CD14-positive monocyte (primary cell): ENCODE measurements around the gene SLC37A2. TPM values are rescaled to one million over a fixed set of nuclear protein-coding genes. Genes with fewer than 3 reads are reported as not detected.

Experiments used
- DNase-seq, 3 donors: peaks; one replicate each; pipeline ENCODE4 v3.0.0-alpha.2; 2011 to 2022
- H2AFZ ChIP-seq: 2 replicates; pipeline ENCODE4 v1.6.0; 2012; ENCODE audit warnings: mild to moderate bottlenecking, low read depth, low read length, inconsistent platforms; ENCODE audit not compliant: insufficient read depth, poor library complexity, severe bottlenecking
- H3K27ac ChIP-seq, 2 donors: 1 replicate in 1 of 2; 2 replicates in 1 of 2; pipeline ENCODE4 v1.5.1; 2012 to 2013; ENCODE audit warnings: low read length in 2 of 2, control low read depth in 1 of 2, inconsistent platforms in 1 of 2, low read depth in 1 of 2, mild to moderate bottlenecking in 1 of 2
- H3K27me3 ChIP-seq, 2 donors: one replicate each; pipeline versions ENCODE4 v1.6.0 to v1.6.1; 2011 to 2013; ENCODE audit warnings: low read length in 2 of 2; ENCODE audit not compliant: control insufficient read depth in 2 of 2, insufficient read depth in 2 of 2
- H3K36me3 ChIP-seq, 2 donors: replicated peaks in 1 of 2; 1 replicate in 1 of 2; 2 replicates in 1 of 2; pipeline versions ENCODE4 v1.5.1 to v1.6.1; 2012 to 2013; ENCODE audit warnings: low read length in 2 of 2, control low read depth in 1 of 2, inconsistent platforms in 1 of 2, mild to moderate bottlenecking in 1 of 2; ENCODE audit not compliant: insufficient read depth in 2 of 2, control insufficient read depth in 1 of 2
- H3K4me1 ChIP-seq, 2 donors: 1 replicate in 1 of 2; 2 replicates in 1 of 2; pipeline versions ENCODE4 v1.5.1 to v1.6.1; 2012 to 2013; ENCODE audit warnings: low read length in 2 of 2, control low read depth in 1 of 2, inconsistent platforms in 1 of 2, mild to moderate bottlenecking in 1 of 2, moderate library complexity in 1 of 2; ENCODE audit not compliant: insufficient read depth in 2 of 2, control insufficient read depth in 1 of 2
- H3K4me2 ChIP-seq: replicated peaks from 2 replicates; pipeline ENCODE3; 2012; ENCODE audit warnings: low read length, moderate library complexity, mild to moderate bottlenecking; ENCODE audit not compliant: poor library complexity, severe bottlenecking; ENCODE audit errors: extremely low read depth
- H3K4me3 ChIP-seq, 3 experiments: fragments of 200-600 bp in 1 of 3; sonication (generic) in 1 of 3; replicated peaks in 1 of 3; 1 replicate in 2 of 3; 2 replicates in 1 of 3; pipeline ENCODE4 v1.5.1; 2011 to 2013; ENCODE audit warnings: low read length in 3 of 3, mild to moderate bottlenecking in 3 of 3, control low read depth in 2 of 3, low read depth in 2 of 3, inconsistent platforms in 1 of 3, moderate library complexity in 1 of 3
- H3K79me2 ChIP-seq: 2 replicates; pipeline ENCODE4 v1.6.0; 2012; ENCODE audit warnings: mild to moderate bottlenecking, control low read depth, inconsistent platforms, low read length, moderate library complexity; ENCODE audit not compliant: insufficient read depth
- H3K9ac ChIP-seq: 2 replicates; pipeline ENCODE4 v1.6.0; 2017; ENCODE audit warnings: low read length, mild to moderate bottlenecking; ENCODE audit not compliant: insufficient read depth, poor library complexity, severe bottlenecking
- H3K9me3 ChIP-seq, 2 donors: replicated peaks in 1 of 2; 1 replicate in 1 of 2; 2 replicates in 1 of 2; pipeline versions ENCODE4 v1.5.1 to v1.6.1; 2012 to 2013; ENCODE audit warnings: low read length in 2 of 2, control low read depth in 1 of 2; ENCODE audit not compliant: control insufficient read depth in 1 of 2, insufficient read depth in 1 of 2
- H4K20me1 ChIP-seq: 2 replicates; pipeline ENCODE4 v1.6.0; 2012; ENCODE audit warnings: mild to moderate bottlenecking, low read length, control low read depth, moderate library complexity; ENCODE audit not compliant: insufficient read depth
- H3K27ac Mint-ChIP-seq, 7 donors: one replicate each; pipeline ENCODE4 v1.8.0; 2020; ENCODE audit warnings: mild to moderate bottlenecking in 7 of 7, mixed read lengths in 7 of 7, moderate library complexity in 6 of 7, inconsistent platforms in 2 of 7
- H3K27me3 Mint-ChIP-seq, 3 donors: one replicate each; pipeline ENCODE4 v1.8.0; 2021 to 2022; ENCODE audit warnings: low read depth in 3 of 3, mild to moderate bottlenecking in 3 of 3, mixed read lengths in 3 of 3, moderate library complexity in 3 of 3, inconsistent platforms in 1 of 3
- H3K36me3 Mint-ChIP-seq, 2 donors: one replicate each; pipeline ENCODE4 v1.8.0; 2020; ENCODE audit warnings: mixed read lengths in 2 of 2, inconsistent platforms in 1 of 2, mild to moderate bottlenecking in 1 of 2
- H3K4me1 Mint-ChIP-seq: one replicate; pipeline ENCODE4 v1.8.0; 2020; ENCODE audit warnings: mild to moderate bottlenecking, mixed read lengths
- H3K4me3 Mint-ChIP-seq, 2 donors: one replicate each; pipeline ENCODE4 v1.8.0; 2020; ENCODE audit warnings: mild to moderate bottlenecking in 2 of 2, mixed read lengths in 2 of 2, moderate library complexity in 1 of 2
- H3K9me3 Mint-ChIP-seq, 7 donors: one replicate each; pipeline ENCODE4 v1.8.0; 2020 to 2022; ENCODE audit warnings: mixed read lengths in 7 of 7, mild to moderate bottlenecking in 6 of 7, moderate library complexity in 6 of 7, inconsistent platforms in 2 of 7
- CTCF ChIP-seq: fragments of 200-600 bp; IDR thresholded peaks from one replicate; pipeline ENCODE4 v1.8.0; 2022; ENCODE audit warnings: antibody characterized with exemption, mild to moderate bottlenecking
- WGBS: methylation state at CpG from one replicate; pipeline ENCODE4 v1.1.5; 2013; ENCODE audit warnings: missing lambda C conversion rate; ENCODE audit not compliant: insufficient coverage; 5-methylcytosine and 5-hydroxymethylcytosine counted together
- intact Hi-C, 2 donors: fragments of 100-400 bp; cut with micrococcal nuclease; formaldehyde crosslinking; loops; one replicate each; pipeline versions ENCODE4 v1.15.0 to v1.15.1; 2023
- polyA plus RNA-seq, 3 donors: library from polyadenylated mRNA; depleted of rRNA in 1 of 3; unstranded in 2 of 3; stranded (reverse) in 1 of 3; fragments of 300-500 nt in 2 of 3; fragments of >200 nt in 1 of 3; fragmentation: Illumina TruSeq in 2 of 3; gene quantifications; 1 replicate in 2 of 3; 2 replicates in 1 of 3; pipeline ENCODE4 v1.2.3, GENCODE V29; 2012 to 2021

The SLC37A2 gene
- polyA plus RNA-seq, 3 donors = 70.8 to 81.5 (median 78.9) TPM

- Mint-ChIP-seq H3K36me3 (peaks cover 56 to 67% of the 10 kb centered on the region in 2 donors), H3K9me3 (no peaks in the 10 kb centered on the region), H3K27ac (peak overlapping the region in 4 of 7 donors; percentile 12 to 80 (median 37)), H3K4me3 (no peak overlapping the region), H3K4me1 (peaks cover 18% of the 10 kb centered on the region), H3K27me3 (no peaks in the 10 kb centered on the region)
- H3K27ac ChIP-seq = peak overlapping the region in 1 of 2 donors; percentile 54
- H3K9me3 ChIP-seq = no peaks in the 10 kb centered on the region
- no peaks in the 10 kb centered on the region for H4K20me1 ChIP-seq
- peaks cover 5 to 9% of the 10 kb centered on the region in 2 donors for H3K4me1 ChIP-seq
- DNase-seq = no peak
- no peak overlapping the region for H3K9ac ChIP-seq
- intact Hi-C loops = no loop called here
- 97% methylated on average over 3 of the region's 3 CpGs for WGBS
- peaks cover 39 to 64% of the 10 kb centered on the region in 2 donors for H3K36me3 ChIP-seq
- TF ChIP-seq CTCF = no peak
- no peaks in the 10 kb centered on the region for H3K27me3 ChIP-seq
- no peak overlapping the region for H2AFZ ChIP-seq
- H3K4me3 ChIP-seq = no peak overlapping the region
- H3K4me2 ChIP-seq = no peak overlapping the region
- H3K79me2 ChIP-seq = peaks cover 11% of the 10 kb centered on the region
Observed at GRCh38 chr11:125101596-125101995, 38.5 kb downstream of the SLC37A2 start.

- peaks cover 36 to 60% of the 10 kb centered on the region in 2 donors for H3K36me3 ChIP-seq
- WGBS = 96% methylated on average over 14 of the region's 19 CpGs
- Mint-ChIP-seq H3K36me3 (peaks cover 54 to 63% of the 10 kb centered on the region in 2 donors), H3K4me3 (no peak overlapping the region), H3K27ac (peak overlapping the region in 2 of 7 donors; percentile 31 to 32), H3K27me3 (no peaks in the 10 kb centered on the region), H3K9me3 (no peaks in the 10 kb centered on the region), H3K4me1 (peaks cover 18% of the 10 kb centered on the region)
- H3K4me3 ChIP-seq = no peak overlapping the region
- H2AFZ ChIP-seq = no peak overlapping the region
- peaks cover 5 to 9% of the 10 kb centered on the region in 2 donors for H3K4me1 ChIP-seq
- intact Hi-C loops = no loop called here
- H3K79me2 ChIP-seq = peaks cover 11% of the 10 kb centered on the region
- peak overlapping the region in 1 of 2 donors; percentile 54 for H3K27ac ChIP-seq
- H3K27me3 ChIP-seq = no peaks in the 10 kb centered on the region
- no peak overlapping the region for H3K9ac ChIP-seq
- no peak overlapping the region for H3K4me2 ChIP-seq
- no peak for DNase-seq
- no peaks in the 10 kb centered on the region for H4K20me1 ChIP-seq
- no peak for TF ChIP-seq CTCF
- no peaks in the 10 kb centered on the region for H3K9me3 ChIP-seq
Observed at GRCh38 chr11:125102025-125102424, 38.9 kb downstream of the SLC37A2 start.
